GM23338 (cell line): ENCODE results near the gene LCE1E. TPM values are rescaled to one million over a fixed set of nuclear protein-coding genes. Genes with fewer than 3 reads are reported as not detected.

Experiments
- ATAC-seq: fragments of 200-7000 bp; cut with Tn5 transposase; 3 replicates; pipeline ENCODE4 v1.9.1; 2020
- DNase-seq: peaks from one replicate; pipeline ENCODE4 v3.0.0-alpha.2; 2015; ENCODE audit warnings: low spot score
- H2AFZ ChIP-seq: fragments of 200-600 bp; sonication (generic); 2 replicates; pipeline ENCODE4 v1.8.0; 2016; ENCODE audit warnings: antibody characterized with exemption, mild to moderate bottlenecking, moderate library complexity
- H3F3A ChIP-seq: fragments of 200-600 bp; sonication (generic); replicated peaks from 2 replicates; pipeline ENCODE4 v1.8.0; 2017; ENCODE audit warnings: antibody characterized with exemption, mixed run types, low read depth
- H3K27ac ChIP-seq: fragments of 200-600 bp; sonication (generic); 2 replicates; pipeline ENCODE4 v1.6.1; 2016; ENCODE audit warnings: low read depth
- H3K27me3 ChIP-seq: fragments of 200-600 bp; sonication (generic); 2 replicates; pipeline ENCODE4 v1.8.0; 2016; ENCODE audit warnings: mild to moderate bottlenecking, mixed run types, moderate library complexity; ENCODE audit not compliant: insufficient read depth
- H3K36me3 ChIP-seq: fragments of 200-600 bp; sonication (generic); 2 replicates; pipeline ENCODE4 v1.8.0; 2016; ENCODE audit warnings: mild to moderate bottlenecking; ENCODE audit not compliant: insufficient read depth
- H3K4me1 ChIP-seq: fragments of 200-600 bp; sonication (generic); 2 replicates; pipeline ENCODE4 v1.8.0; 2016; ENCODE audit warnings: mild to moderate bottlenecking, moderate library complexity; ENCODE audit not compliant: insufficient read depth
- H3K4me2 ChIP-seq: fragments of 200-600 bp; sonication (generic); 2 replicates; pipeline ENCODE4 v1.7.1; 2017; ENCODE audit warnings: mixed run types
- H3K4me3 ChIP-seq: fragments of 200-600 bp; sonication (generic); 2 replicates; pipeline ENCODE4 v1.6.1; 2016; ENCODE audit warnings: mixed run types
- H3K79me2 ChIP-seq: fragments of 200-600 bp; sonication (generic); replicated peaks from 2 replicates; pipeline ENCODE4 v1.8.0; 2017; ENCODE audit warnings: mild to moderate bottlenecking; ENCODE audit not compliant: insufficient read depth
- H3K9me2 ChIP-seq: fragments of 200-600 bp; sonication (generic); 2 replicates; pipeline ENCODE4 v1.8.0; 2017; ENCODE audit not compliant: insufficient read depth
- H4K20me1 ChIP-seq: fragments of 200-600 bp; sonication (generic); replicated peaks from 2 replicates; pipeline ENCODE4 v1.8.0; 2017; ENCODE audit warnings: mild to moderate bottlenecking; ENCODE audit not compliant: insufficient read depth
- H3K27ac Mint-ChIP-seq: 2 replicates; pipeline ENCODE4 v1.8.0; 2020; ENCODE audit warnings: inconsistent platforms, mild to moderate bottlenecking, moderate library complexity, mixed read lengths
- H3K27me3 Mint-ChIP-seq: 3 replicates; pipeline ENCODE4 v1.8.0; 2022; ENCODE audit warnings: low read depth, mild to moderate bottlenecking, moderate library complexity, mixed read lengths, inconsistent platforms; ENCODE audit not compliant: insufficient read depth, poor library complexity
- H3K36me3 Mint-ChIP-seq: 3 replicates; pipeline ENCODE4 v1.8.0; 2021; ENCODE audit warnings: low read depth, mild to moderate bottlenecking, inconsistent platforms, moderate library complexity, mixed read lengths
- H3K4me1 Mint-ChIP-seq: 3 replicates; pipeline ENCODE4 v1.8.0; 2020; ENCODE audit warnings: mild to moderate bottlenecking, inconsistent platforms, mixed read lengths
- H3K4me3 Mint-ChIP-seq: 3 replicates; pipeline ENCODE4 v1.8.0; 2021; ENCODE audit warnings: moderate library complexity, mild to moderate bottlenecking, inconsistent platforms, mixed read lengths
- H3K9me3 Mint-ChIP-seq: 3 replicates; pipeline ENCODE4 v1.8.0; 2020; ENCODE audit warnings: moderate library complexity, mild to moderate bottlenecking, inconsistent platforms, mixed read lengths
- ETS1 ChIP-seq: IDR thresholded peaks from 2 replicates; pipeline ENCODE4 v1.6.1; 2016; ENCODE audit warnings: antibody characterized with exemption
- EZH2 ChIP-seq: fragments of 200-600 bp; sonication (generic); IDR thresholded peaks from one replicate; pipeline ENCODE4 v1.8.0; 2017; ENCODE audit warnings: antibody characterized with exemption, mild to moderate bottlenecking, low read depth; ENCODE audit not compliant: unreplicated experiment
- EZH2phosphoT487 ChIP-seq: fragments of 200-600 bp; sonication (generic); IDR thresholded peaks from one replicate; pipeline ENCODE4 v1.8.1; 2018; ENCODE audit warnings: antibody characterized with exemption; ENCODE audit not compliant: unreplicated experiment
- NANOG ChIP-seq: IDR thresholded peaks from 2 replicates; pipeline ENCODE4 v1.6.1; 2016; ENCODE audit warnings: antibody characterized with exemption, borderline replicate concordance
- POLR2AphosphoS5 ChIP-seq: IDR thresholded peaks from 2 replicates; pipeline ENCODE4 v1.6.1; 2016; ENCODE audit warnings: antibody characterized with exemption, low read depth
- REST ChIP-seq: IDR thresholded peaks from one replicate; pipeline ENCODE4 v1.6.1; 2018; ENCODE audit warnings: antibody characterized with exemption; ENCODE audit not compliant: unreplicated experiment
- ZNF331 ChIP-seq: fragments of 250-450 bp; sonication (Bioruptor Pico); IDR thresholded peaks from 2 replicates; pipeline ENCODE4 v1.5.0; 2020; ENCODE audit warnings: low read depth, mild to moderate bottlenecking, moderate library complexity
- polyA plus RNA-seq: library from polyadenylated mRNA; unstranded; fragments of >200 nt; fragmentation: Nextera tagmentation; extraction: Ambion mirVana; gene quantifications from 2 replicates; pipeline ENCODE4 v1.2.1, GENCODE V29; 2016
- total RNA-seq: library from RNA; depleted of rRNA; stranded (reverse); fragments of >200 nt; shearing (Covaris generic); gene quantifications from 2 replicates; pipeline ENCODE4 v1.2.3, GENCODE V29; 2014
- TF ChIP-seq, protein P1 (sequence below): fragments of 250-450 bp; sonication (Bioruptor Pico); IDR thresholded peaks from 2 replicates; pipeline ENCODE4 v1.5.0; 2020; ENCODE audit warnings: mild to moderate bottlenecking, moderate library complexity
- TF ChIP-seq, protein P2 (sequence below), 2 experiments: fragments of 200-600 bp in 1 of 2; sonication (generic) in 1 of 2; conservative IDR thresholded peaks; 2 replicates each; pipeline versions ENCODE4 v1.5.1 to v1.6.1; 2016 to 2017; ENCODE audit warnings: antibody characterized with exemption in 2 of 2, low read depth in 2 of 2, mild to moderate bottlenecking in 2 of 2, moderate library complexity in 1 of 2

Gene LCE1E
- total and polyA plus RNA-seq, 2 experiments from 2014 or later: not detected

DNA sequence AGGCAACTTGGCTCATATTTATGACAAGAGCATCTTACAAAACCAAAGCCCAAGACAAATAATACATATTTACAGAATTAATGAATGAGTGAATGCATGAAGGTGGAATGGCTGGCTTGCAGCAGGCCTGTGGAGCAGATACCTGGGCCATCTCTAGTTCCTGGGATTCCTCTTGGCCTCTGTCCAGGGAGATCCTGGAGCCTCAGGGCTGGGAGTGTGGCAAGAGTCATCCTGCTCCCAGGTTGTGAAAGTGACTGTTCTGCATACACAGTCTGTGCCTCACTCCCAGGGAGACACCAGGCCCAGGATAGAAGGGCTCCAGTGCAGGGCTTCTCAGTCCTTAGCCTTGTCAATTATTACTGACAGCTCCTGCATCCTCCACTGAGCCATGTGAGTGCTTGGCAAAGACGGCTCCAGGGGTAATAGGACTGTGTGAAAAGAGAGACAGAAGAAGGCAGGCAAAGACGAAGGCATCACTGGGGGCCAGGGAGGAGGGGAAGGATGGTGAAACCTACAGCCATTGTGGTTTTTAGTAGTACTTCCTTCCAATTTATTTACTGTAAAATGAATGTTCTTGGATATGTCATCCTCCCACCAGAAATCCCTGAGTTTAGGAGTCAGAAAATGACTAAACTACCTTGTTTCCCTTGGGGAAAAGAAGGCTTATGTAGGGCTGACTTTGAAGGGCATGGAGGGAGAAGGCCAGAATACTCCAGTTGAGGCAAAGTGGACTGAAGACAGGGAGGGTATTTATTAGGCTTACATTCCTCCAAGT is 42.5 kb upstream of the LCE1E start:
- H3K27ac ChIP-seq: no peak overlapping the region
- Mint-ChIP-seq H3K36me3 (no peaks in the 10 kb centered on the region), H3K27ac (no peak overlapping the region), H3K4me1 (peaks cover 7% of the 10 kb centered on the region), H3K4me3 (no peak overlapping the region), H3K9me3 (no peaks in the 10 kb centered on the region; the same call in 2 of the 3 replicates), H3K27me3 (peaks cover 3% of the 10 kb centered on the region)
- DNase-seq: no peak
- H3K36me3 ChIP-seq: no peaks in the 10 kb centered on the region
- peaks cover 15% of the 10 kb centered on the region for H3K9me2 ChIP-seq
- H3K4me1 ChIP-seq: peaks cover 12% of the 10 kb centered on the region
- no peak overlapping the region for H3K4me3 ChIP-seq
- H3K27me3 ChIP-seq: no peaks in the 10 kb centered on the region
- ATAC-seq: no peak
- no peaks in the 10 kb centered on the region for H3F3A ChIP-seq
- H3K4me2 ChIP-seq: no peak overlapping the region
- no peaks in the 10 kb centered on the region for H4K20me1 ChIP-seq
- no peaks in the 10 kb centered on the region for H3K79me2 ChIP-seq
- TF ChIP-seq REST (no peak), NANOG (no peak), ETS1 (no peak), POLR2AphosphoS5 (no peak), EZH2phosphoT487 (no peak), EZH2 (no peak), ZNF331 (CRISPR knock-in tag) (no peak)
- TF ChIP-seq, protein P1, sequence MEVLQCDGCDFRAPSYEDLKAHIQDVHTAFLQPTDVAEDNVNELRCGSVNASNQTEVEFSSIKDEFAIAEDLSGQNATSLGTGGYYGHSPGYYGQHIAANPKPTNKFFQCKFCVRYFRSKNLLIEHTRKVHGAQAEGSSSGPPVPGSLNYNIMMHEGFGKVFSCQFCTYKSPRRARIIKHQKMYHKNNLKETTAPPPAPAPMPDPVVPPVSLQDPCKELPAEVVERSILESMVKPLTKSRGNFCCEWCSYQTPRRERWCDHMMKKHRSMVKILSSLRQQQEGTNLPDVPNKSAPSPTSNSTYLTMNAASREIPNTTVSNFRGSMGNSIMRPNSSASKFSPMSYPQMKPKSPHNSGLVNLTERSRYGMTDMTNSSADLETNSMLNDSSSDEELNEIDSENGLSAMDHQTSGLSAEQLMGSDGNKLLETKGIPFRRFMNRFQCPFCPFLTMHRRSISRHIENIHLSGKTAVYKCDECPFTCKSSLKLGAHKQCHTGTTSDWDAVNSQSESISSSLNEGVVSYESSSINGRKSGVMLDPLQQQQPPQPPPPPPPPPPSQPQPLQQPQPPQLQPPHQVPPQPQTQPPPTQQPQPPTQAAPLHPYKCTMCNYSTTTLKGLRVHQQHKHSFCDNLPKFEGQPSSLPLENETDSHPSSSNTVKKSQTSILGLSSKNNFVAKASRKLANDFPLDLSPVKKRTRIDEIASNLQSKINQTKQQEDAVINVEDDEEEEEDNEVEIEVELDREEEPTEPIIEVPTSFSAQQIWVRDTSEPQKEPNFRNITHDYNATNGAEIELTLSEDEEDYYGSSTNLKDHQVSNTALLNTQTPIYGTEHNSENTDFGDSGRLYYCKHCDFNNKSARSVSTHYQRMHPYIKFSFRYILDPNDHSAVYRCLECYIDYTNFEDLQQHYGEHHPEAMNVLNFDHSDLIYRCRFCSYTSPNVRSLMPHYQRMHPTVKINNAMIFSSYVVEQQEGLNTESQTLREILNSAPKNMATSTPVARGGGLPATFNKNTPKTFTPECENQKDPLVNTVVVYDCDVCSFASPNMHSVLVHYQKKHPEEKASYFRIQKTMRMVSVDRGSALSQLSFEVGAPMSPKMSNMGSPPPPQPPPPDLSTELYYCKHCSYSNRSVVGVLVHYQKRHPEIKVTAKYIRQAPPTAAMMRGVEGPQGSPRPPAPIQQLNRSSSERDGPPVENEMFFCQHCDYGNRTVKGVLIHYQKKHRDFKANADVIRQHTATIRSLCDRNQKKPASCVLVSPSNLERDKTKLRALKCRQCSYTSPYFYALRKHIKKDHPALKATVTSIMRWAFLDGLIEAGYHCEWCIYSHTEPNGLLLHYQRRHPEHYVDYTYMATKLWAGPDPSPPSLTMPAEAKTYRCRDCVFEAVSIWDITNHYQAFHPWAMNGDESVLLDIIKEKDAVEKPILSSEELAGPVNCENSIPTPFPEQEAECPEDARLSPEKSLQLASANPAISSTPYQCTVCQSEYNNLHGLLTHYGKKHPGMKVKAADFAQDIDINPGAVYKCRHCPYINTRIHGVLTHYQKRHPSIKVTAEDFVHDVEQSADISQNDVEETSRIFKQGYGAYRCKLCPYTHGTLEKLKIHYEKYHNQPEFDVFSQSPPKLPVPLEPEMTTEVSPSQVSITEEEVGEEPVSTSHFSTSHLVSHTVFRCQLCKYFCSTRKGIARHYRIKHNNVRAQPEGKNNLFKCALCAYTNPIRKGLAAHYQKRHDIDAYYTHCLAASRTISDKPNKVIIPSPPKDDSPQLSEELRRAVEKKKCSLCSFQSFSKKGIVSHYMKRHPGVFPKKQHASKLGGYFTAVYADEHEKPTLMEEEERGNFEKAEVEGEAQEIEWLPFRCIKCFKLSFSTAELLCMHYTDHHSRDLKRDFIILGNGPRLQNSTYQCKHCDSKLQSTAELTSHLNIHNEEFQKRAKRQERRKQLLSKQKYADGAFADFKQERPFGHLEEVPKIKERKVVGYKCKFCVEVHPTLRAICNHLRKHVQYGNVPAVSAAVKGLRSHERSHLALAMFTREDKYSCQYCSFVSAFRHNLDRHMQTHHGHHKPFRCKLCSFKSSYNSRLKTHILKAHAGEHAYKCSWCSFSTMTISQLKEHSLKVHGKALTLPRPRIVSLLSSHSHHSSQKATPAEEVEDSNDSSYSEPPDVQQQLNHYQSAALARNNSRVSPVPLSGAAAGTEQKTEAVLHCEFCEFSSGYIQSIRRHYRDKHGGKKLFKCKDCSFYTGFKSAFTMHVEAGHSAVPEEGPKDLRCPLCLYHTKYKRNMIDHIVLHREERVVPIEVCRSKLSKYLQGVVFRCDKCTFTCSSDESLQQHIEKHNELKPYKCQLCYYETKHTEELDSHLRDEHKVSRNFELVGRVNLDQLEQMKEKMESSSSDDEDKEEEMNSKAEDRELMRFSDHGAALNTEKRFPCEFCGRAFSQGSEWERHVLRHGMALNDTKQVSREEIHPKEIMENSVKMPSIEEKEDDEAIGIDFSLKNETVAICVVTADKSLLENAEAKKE: no peak
- TF ChIP-seq, protein P2, sequence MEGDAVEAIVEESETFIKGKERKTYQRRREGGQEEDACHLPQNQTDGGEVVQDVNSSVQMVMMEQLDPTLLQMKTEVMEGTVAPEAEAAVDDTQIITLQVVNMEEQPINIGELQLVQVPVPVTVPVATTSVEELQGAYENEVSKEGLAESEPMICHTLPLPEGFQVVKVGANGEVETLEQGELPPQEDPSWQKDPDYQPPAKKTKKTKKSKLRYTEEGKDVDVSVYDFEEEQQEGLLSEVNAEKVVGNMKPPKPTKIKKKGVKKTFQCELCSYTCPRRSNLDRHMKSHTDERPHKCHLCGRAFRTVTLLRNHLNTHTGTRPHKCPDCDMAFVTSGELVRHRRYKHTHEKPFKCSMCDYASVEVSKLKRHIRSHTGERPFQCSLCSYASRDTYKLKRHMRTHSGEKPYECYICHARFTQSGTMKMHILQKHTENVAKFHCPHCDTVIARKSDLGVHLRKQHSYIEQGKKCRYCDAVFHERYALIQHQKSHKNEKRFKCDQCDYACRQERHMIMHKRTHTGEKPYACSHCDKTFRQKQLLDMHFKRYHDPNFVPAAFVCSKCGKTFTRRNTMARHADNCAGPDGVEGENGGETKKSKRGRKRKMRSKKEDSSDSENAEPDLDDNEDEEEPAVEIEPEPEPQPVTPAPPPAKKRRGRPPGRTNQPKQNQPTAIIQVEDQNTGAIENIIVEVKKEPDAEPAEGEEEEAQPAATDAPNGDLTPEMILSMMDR (conservative IDR thresholded peaks at IDR 0.05; ENCODE audit: low read depth in 2 of 2): no peak
- peak overlapping the region; percentile 43; the same call in 1 of the 2 replicates for H2AFZ ChIP-seq
